GM18951 (cell line): ENCODE results near the gene SMAD3.
"Not testable (repeated sequence)": the region's sequence is repeated elsewhere in the genome, so short reads cannot be mapped to it uniquely, and the experiment has no call there.

ENCODE experiments used
- POLR2A ChIP-seq: IDR thresholded peaks from 4 replicates; pipeline ENCODE4 v1.6.1; 2011; ENCODE audit warnings: mild to moderate bottlenecking; ENCODE audit not compliant: insufficient read length, insufficient read depth; ENCODE audit errors: extremely low read depth
- in situ Hi-C: fragments of 300-500 bp; cut with MboI; formaldehyde crosslinking; loops from one replicate; pipeline ENCODE4 v1.12.0; 2022; ENCODE audit warnings: low sequenced_read_pairs, mixed read lengths, inconsistent platforms; ENCODE audit not compliant: unreplicated experiment

The SMAD3 gene

DNA sequence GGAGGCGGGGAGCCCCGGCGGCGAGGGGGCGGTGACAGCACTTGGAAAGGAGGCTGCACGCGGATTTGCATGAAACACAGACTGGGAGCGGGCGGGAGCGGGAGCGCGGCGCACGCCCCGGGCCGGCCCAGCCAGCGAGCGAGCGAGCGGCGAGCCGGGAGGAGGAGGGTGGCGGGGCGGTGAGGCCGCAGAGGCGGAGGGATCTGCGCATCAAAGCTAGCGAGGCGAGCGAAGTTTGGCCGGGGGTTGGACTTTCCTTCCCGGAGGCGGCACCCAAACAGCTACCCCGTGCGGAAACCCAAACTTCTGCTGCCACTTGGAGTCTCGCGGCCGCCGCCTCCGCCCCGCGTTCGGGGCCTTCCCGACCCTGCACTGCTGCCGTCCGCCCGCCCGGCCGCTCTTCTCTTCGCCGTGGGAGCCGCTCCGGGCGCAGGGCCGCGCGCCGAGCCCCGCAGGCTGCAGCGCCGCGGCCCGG is at the start of gene SMAD3:
Gene SMAD3, plus strand, starts transcription at position 72 of the 475 bp plus-strand sequence. CDS start 553 bp downstream, outside the sequence.
- TF ChIP-seq POLR2A: peak; percentile 55
- in situ Hi-C loops: no loop called here

DNA sequence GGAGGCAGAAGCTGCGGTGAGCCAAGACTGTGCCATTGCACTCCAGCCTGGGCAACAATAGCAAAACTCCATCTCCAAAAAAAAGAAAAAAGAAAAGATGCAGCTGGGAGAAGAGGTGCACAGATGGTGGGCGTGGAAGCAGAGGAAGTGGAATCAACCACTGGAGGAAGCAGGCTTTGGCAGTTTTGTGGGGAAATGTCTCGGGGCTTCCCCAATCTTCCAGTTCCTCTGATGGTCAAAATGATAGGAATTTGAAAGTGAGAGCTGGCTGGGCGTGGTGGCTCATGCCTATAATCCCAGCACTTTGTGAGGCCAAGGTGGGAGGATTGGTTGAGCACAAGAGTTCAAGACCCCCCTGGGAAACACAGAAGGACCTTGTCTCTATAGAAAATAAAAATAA is 48.1 kb upstream of the SMAD3 start:
- TF ChIP-seq POLR2A: no peak
- in situ Hi-C loops: no loop called here

DNA sequence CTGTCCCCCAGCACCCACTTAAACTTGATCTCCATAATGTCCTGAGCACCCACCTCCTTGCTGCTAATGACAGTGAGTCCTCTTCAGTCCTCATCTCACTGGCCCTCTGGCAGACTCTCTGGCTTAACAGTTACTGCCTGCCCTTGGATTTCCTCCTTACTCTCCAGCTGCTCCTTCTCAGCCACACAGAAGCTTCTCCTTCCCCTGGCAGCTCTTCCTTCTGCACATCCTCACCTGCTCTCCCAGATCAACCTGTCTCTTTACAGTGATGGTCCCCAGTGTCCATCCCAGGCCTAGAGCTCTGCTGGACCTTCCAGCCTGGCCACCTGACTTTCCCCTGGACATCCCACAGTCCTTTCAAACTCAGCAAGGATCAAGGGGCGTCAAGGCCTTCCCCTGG is 47.4 kb upstream of the SMAD3 start:
- in situ Hi-C loops: no loop called here
- TF ChIP-seq POLR2A: no peak

DNA sequence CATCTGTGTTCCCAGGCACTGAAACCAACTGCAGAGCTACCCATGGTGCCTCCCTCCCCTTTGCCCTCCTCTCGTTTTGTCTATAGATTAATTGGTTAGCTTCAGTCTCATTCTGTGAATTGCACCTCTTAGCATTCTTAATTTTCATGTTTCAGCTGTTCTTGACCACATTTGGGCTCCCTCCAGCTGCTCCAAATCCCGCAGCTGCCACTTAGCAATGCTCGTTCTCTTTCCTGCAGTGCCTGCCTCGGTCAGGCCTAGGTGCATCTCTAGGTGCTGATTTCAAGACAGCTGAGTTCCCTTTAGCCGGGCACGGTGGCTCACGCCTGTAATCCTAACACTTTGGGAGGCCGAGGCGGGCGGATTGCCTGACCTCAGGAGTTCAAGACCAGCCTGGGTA is 47.0 kb upstream of the SMAD3 start:
- in situ Hi-C loops: no loop called here
- TF ChIP-seq POLR2A: no peak

DNA sequence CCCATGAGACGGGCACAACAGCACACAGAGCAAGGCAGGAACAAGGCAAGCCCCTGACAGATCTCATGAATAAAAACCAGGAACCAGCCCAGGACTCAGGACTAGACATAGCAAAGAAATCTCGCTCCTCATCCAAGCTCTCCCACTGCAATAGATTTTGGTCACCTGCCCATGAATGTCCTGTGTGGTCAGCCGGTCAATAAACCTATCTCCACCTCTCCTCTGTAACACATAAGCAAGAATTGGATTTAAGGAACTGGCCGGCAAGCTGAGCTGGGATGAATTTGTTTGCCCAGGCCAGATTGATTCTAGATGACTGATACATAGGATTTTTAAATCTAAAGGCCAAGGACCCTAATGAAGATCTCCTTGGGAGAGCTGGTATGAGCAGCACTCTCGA is 46.3 kb upstream of the SMAD3 start:
- TF ChIP-seq POLR2A: no peak
- in situ Hi-C loops: no loop called here

DNA sequence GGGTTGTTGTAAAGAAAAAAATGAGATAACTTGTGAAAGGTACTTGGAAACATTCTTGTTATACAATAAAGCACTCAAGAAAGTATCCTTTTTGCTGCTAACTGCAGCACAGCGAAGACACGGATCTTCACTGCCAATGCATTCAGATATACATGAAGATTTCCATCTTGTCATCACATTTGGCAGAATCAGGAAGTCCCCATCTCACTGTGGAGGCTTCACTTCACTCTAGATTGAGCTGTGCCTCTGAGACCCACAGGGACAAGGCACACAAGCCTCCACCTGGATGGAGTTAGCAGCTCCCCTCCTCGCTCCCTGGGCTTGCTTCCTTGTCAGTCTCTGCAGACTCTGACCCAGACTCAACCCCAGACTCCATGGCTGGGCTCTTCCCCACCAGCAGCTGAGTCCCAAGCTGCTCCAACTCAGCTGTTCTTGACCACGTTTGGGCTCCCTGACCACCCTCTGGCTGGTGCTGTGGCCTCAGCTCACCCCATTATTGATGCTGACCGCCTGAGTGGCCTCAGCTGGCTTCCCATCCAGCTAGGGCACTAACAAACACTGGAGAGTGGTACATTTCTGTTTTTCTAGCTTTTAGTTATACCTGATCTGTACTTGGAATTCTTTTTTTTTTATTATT is 45.4 kb upstream of the SMAD3 start:
- in situ Hi-C loops: no loop called here
- TF ChIP-seq POLR2A: no peak

DNA sequence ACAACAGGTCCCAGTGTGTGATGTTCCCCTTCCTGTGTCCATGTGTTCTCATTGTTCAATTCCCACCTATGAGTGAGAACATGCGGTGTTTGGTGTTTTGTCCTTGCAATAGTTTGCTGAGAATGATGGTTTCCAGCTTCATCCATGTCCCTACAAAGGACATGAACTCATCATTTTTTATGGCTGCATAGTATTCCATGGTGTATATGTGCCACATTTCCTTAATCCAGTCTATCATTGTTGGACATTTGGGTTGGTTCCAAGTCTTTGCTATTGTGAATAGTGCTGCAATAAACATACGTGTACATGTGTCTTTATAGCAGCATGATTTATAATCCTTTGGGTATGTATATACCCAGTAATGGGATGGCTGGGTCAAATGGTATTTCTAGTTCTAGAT is 44.7 kb upstream of the SMAD3 start:
- in situ Hi-C loops: not testable (repeated sequence)

DNA sequence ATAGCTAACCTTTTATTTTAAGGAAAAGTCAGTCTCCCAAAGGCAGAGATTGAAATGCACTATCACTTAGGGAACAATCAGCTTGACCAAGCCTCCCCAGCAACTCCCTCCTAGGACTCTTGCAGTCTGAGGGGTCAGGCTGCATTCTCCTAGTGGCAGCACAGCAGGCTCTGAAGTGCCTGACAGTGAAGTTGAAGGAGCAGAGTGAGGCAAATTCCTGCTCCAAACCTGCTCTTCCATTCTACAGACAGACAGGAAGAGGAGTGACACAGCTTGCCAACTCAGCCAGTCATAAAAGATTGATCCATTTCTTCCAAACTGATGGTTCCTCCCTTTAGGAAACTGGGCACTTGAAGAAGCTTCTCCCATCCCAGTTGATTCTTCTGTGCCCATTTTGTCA is 43.9 kb upstream of the SMAD3 start:
- in situ Hi-C loops: no loop called here

DNA sequence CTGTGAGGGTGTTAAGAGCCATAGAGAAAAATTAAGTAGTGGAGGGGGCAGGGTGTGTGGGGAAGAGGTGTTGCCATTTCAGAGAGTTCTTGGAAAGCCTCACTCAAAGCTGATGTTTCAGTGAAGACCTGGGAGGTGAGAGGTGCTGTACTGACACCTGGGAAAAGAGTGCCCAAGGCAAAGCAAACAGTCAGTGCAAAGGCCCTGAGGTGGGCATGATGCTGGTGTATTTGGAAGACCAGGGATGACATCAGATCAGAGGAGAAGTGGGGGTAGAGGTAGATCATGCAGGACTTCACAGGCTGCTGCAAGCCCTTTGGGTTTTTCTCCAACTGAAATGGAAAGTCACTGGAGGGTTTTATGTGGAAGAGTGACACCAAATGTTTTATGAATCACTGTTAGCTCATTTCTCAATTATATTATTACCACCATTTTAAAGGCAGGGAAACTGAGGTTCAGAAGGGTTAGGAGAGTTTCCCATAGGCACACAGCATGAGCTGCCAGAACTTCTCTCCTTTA is 42.8 kb upstream of the SMAD3 start:
- TF ChIP-seq POLR2A: no peak
- in situ Hi-C loops: no loop called here

More for the DNA sequence above, 43.9 kb upstream of the SMAD3 start:
- TF ChIP-seq POLR2A: no peak

DNA sequence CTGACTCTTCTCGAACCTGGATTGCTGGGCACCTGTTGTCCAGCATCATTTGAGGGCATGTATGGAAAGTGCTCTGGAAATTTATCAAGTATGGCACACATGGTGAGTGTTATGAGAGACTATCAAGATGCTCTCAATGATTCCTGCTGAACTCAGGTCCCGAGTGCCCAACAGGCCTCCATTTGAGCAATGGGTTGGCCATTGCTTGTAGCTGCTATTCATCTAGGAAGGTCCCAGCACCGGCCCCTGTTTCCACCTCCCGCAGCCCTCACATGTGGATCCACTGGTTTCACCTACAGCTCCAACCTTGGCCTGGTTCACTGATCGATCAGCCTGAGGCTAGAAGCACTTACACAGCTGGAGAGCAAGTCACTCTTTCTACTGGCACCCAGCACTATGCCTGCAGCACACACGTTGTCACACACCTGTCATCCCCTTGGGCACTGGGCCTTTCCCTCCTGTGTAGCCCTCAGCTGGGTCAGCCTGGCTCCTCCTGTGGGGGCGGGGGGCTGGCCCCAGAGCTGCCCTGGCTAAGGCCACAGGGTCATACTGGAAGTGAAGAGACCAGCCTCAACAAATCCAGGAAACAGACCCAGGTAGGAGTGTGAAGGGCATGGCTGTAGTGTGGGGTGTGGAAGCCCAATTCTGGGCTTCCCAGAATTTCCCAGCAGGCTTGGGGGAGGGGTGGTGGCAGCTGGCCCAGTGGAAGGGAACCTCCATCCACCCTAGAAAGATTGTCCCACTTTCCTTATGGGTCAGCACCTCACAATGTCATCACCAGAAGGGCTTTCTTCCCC is 41.7 kb upstream of the SMAD3 start:
- no peak for TF ChIP-seq POLR2A
- in situ Hi-C loops: no loop called here

DNA sequence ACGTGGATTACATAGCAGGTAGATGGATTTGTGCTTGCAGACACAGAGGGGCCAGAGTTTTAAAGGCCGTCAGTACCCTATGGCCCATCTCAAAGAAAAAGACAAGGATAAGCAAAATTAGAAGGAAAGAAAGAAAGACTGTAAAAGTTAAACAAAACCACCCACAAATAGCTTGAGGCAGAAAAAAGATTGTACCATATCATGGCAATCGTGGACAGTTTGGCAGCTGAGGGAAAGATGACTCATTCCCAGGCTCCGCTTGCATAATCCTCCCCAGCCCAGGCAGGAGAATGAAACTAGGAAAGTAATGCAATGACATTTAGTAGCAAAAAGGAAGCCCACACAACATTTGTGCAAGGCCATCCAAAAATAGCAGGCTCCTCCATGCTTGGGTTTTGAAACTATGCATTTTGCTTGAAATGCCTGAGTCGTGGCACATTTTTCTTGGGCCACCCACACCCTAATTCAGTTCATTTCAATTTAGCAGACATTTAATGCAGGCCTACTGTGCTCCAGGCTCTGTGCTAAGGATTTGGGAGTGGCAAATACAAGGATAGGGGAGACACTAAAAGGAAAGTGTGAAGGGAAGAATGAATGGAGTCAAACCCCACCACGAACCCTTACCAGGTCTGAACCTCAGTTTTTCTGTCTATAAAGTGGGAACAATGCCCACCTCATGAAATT is 40.9 kb upstream of the SMAD3 start:
- no peak for TF ChIP-seq POLR2A
- in situ Hi-C loops: no loop called here

DNA sequence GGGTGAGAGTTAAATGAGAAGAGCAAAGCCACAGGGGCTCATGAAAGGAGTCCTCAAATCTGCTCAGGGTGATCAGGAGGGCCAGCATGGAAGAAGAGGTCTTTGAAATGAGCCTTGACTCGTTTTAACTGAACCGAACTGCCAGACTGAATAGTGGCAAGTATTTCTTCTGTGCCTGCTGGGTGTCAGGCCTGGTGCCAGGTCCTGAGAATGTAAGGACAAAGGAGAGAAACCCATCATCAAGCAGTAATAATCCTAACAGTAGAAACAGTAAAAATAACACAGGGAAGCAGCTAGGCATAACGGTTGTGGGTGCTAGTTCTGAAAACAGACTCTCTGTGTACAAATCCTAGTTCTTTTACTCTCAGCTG is 40.4 kb upstream of the SMAD3 start:
- in situ Hi-C loops: no loop called here
- TF ChIP-seq POLR2A: no peak
